GM21360 (cell line): ENCODE results near the gene EREG.
"Not testable (repeated sequence)": the region's sequence is repeated elsewhere in the genome, so short reads cannot be mapped to it uniquely, and the experiment has no call there.

Experiments used
- ATAC-seq: cut with Tn5 transposase; IDR thresholded peaks from one replicate; pipeline ENCODE4 v1.9.1; 2021; ENCODE audit warnings: mild to moderate bottlenecking, moderate library complexity; ENCODE audit not compliant: unreplicated experiment

EREG gene

DNA sequence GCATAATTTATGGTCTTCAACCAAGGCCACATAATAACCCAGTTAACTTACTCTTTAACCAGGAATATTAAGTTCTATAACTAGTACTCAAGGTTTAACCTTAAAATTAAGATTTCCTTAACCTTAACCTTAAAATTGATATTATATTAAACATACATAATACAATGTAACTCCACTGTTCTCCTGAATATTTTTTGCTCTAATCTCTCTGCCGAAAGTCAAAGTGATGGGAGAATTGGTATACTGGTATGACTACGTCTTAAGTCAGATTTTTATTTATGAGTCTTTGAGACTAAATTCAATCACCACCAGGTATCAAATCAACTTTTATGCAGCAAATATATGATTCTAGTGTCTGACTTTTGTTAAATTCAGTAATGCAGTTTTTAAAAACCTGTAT is 22.8 kb downstream of the EREG start:
- no peak for ATAC-seq

DNA sequence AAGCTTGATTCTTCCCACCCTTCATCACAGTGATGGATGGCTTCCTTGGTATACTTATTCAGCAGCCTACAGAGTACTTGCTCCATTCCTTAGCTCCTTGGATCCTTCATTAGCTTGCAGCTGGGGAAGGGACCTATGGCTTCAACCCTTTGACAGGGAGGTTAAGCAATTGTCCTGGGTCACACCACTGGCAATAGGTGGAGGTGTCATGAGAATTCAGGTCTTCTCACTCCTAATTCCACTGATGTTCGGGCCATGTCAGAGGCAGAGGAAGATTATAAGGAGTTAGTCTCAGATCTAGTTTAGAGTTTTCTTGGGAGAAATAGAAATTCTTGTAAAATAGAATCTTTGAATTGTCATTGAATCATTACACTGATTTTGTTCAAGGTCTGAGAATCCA is 24.5 kb downstream of the EREG start:
- ATAC-seq, result no peak

- no peak for ATAC-seq
These were observed 25.7 kb downstream of the EREG start for GRCh38 chr4:74390677-74391076.

GRCh38 chr4:74391346-74391745 is 26.4 kb downstream of the EREG start:
- no peak for ATAC-seq

DNA sequence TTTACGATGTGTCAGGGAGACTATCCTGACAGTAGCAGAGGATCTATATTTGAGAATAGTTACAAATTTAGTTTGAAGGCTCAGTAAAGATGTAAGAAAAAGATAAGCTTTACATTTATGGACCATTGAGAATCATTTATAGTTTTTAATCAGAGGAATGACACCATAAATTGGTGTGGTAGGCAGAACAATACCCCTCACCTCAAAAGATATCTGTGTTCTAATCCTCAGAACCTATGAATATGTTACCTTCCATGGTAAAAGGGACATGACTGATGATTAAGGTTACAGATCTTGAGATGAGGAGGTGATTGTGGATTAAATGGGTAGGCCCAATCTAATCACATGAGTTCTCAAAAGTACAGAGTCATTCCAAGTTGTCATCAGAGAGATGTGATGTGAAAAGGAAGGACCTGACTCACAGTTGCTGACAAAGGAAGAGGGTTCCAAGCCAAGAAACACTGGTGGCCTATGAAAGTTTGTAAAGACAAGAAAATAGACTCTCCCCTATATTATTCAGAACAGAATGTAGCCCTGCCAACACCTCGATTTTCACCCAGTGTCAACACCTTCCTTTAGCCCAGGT is 27.0 kb downstream of the EREG start:
- ATAC-seq, result no peak

DNA sequence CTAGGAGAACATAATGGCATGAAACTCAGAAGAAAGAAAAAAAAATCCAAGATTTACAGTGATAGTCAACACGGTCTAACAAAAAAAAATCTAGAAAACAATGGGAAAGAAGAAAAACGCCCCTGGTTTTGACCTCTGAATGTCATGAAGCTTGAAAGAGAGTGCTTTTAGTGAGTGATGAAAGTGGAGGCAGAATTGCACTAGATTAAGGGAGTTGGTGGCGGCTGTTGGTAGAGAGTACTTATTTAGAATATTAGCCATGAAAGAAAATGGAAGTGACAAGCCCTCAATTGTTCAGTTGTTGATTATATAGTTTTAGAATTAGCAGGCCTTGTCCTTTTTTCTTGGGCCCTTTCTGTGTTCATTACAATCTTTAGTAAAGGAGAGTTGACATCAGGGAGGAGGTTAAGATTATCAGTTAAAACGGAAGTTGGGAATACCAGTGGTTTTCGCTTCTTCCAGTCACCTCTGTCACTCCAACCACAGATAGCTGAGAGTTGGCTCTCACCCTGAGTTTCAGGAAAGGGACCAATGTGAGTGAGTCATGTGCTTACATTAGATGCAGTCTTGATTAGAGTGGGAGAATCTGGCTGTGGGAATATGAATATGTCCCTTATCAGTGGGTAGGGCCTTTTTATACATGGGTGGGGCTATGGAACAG is 29.7 kb downstream of the EREG start:
- ATAC-seq, result no peak

GRCh38 chr4:74395633-74396032 is 30.7 kb downstream of the EREG start:
- no peak for ATAC-seq

GRCh38 chr4:74397748-74398426 is 32.9 kb downstream of the EREG start:
- ATAC-seq, result no peak

DNA sequence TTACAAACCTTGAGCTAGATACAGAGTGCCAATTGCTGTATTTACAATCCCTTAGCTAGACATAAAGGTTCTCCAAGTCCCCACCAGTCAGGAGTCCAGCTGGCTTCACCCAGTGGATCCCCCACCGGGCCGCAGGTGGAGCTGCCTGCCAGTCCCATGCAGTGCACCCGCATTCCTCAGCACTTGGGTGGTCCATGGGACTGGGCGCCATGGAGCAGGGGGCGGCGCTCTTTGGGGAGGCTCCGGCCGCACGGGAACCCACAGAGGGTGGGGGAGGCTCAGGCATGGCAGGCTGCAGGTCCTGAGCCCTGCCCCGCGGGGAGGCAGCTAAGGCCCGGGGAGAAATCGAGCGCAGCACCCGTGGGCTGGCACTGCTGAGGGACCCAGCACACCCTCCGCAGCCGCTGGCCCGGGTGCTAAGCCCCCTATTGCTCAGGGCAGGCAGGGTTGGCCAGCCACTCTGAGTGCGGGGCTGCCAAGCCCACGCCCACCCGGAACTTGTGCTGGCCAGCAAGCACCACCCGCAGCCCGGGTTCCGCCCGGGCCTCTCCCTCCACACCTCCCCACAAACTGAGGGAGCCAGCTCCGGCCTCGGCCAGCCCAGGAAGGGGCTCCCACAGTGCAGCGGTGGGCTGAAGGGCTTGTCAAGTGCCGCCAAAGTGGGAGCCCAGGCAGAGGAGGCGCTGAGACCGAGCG is 34.1 kb downstream of the EREG start:
- ATAC-seq, result not testable (repeated sequence)

DNA sequence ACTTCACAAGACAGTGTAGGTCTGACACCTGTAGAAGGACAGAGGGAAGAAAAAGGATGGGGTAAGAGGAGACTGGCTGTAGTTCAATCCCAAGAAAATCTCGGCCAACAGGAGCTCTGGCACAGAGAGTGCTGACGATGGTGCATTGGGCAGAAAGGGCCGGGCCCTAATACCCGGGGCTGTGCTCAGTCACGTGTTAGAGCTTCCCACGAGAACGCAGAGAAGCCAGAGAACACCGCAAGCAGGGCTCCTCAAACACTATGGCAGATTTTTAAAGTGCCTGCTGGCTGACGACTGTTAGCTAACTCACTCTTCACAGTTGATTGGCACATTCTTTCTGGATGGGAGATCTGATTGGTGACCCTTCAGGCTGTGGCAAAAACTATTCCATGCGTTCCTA is 35.5 kb downstream of the EREG start:
- no peak for ATAC-seq

DNA sequence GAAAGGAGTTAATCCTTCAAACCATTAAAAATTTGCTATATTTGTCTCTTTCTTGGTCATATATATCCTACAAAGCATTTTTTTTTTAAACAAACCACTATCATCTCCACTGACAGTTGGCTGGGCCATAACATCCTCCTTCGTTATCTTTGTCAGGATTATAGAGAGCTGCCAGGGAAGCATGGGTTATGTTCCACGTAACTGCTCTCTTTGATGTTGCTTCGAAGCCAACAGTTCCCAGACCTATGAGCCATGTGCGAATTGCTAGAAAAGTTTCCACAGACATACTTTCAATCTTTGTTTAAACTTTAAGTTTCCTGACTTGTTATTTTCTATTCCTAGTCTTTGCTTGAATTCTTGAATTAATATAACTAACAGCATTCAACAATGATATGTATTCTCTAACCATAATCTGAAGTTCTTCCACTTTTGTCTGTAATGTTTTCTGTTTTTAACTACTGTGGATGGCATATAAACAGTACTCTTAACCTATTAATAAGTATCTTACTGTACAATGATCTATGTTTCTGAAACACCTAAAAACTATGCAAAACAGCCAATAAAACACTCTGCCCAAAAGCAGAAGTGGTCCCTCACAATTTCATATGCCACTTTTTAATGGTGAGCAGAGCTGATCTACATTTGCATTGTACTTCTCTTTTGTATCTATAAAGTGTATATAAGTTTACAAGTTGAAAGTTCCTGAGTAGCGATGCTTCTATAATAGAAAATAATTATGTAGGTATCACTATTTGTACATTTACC is 37.9 kb downstream of the EREG start:
- ATAC-seq, result peak; percentile 84

DNA sequence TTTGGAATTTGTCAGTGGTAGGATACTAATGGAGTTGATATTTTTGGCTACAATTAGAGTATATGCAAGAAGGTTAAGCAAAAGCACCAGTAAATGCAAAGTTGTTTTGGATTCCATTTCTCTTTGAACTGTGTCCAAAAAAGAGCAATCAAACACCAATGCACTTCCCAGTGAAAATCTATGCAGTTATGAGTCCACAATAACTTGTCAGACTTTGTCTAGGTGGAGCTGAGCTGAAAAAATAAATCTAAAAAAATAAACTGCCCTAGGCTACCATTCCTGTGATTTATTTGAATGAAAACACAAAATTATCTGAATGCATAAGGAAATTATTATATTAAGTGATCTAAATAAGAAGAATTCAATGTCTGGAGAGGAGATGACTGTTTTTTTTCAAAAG is 42.9 kb downstream of the EREG start:
- ATAC-seq, result no peak

- no peak for ATAC-seq
These were observed 43.7 kb downstream of the EREG start for GRCh38 chr4:74408639-74409038.

GRCh38 chr4:74410272-74410671 is 45.3 kb downstream of the EREG start:
- ATAC-seq, result no peak

- ATAC-seq, result no peak
These were observed 47.3 kb downstream of the EREG start for GRCh38 chr4:74412225-74412624.

GRCh38 chr4:74413265-74413664 is 48.3 kb downstream of the EREG start:
- no peak for ATAC-seq

GRCh38 chr4:74414149-74414809 is 49.3 kb downstream of the EREG start:
- no peak for ATAC-seq

- ATAC-seq, result no peak
These were observed 50.8 kb downstream of the EREG start for GRCh38 chr4:74415602-74416300.

DNA sequence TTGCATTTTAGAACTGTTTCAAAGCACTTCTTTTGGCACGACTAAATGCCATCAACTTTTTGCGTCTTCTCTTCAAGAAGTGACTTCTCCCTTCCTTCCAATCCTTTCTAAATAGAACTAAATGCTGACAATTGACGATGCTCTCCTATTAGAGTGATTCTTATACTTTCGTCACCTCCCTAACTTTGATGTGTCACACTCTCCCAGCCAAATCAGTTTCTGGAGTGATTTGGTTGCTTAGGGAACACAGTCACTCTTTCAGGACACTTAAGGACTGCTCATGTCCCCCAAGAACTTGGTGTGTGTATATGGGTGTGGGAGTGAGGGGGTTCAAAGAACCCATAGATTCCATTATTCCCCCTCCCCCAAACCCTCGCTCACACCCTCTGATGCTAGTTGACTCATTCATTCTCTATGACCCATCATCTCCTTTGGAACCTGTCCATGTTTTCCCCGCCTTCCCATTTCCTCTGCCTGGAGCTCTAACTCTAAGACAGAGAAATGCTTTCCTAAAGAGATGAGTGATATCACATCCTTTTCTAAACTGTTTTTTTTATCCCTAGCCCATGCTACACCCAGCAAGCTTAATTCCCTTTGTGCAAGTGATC is 53.2 kb downstream of the EREG start:
- no peak for ATAC-seq

- ATAC-seq, result no peak
These were observed 55.9 kb downstream of the EREG start for GRCh38 chr4:74420863-74421262.
